ENCODE results near the gene RIPK3. TPM values are rescaled to one million over a fixed set of nuclear protein-coding genes. Genes with fewer than 3 reads are reported as not detected.

Gene RIPK3
- total and polyA plus RNA-seq, 2 of the 8 experiments (the other 6 are each of a cell fraction or from before 2014, with no cell fraction given) = 0.24 to 0.39 TPM

DNA sequence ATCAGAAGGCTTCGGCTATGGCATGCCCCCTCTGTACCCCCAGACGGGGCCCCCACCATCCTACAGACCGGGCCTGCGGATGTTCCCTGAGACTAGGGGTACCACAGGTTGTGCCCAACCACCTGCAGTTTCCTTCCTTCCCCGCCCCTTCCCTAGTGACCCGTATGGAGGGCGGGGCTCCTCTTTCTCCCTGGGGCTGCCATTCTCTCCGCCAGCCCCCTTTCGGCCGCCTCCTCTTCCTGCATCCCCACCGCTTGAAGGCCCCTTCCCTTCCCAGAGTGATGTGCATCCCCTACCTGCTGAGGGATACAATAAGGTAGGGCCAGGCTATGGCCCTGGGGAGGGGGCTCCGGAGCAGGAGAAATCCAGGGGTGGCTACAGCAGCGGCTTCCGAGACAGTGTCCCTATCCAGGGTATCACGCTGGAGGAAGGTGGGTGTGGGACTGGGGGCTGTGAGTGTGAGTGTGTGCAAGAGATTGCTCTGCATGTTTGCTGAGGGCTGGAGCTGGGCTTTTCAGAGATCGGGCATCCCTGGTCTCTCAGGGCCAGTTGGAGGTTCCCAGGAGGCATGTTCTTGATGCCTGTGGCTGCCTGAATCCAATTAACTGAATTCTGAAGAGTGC, 36.8 kb upstream of the RIPK3 start (continued):
- TF ChIP-seq SRF (IDR thresholded peaks at IDR 0.05; ENCODE audit: low read depth, low read length) = no peak
- no peak for TF ChIP-seq TBP (IDR thresholded peaks at IDR 0.05; ENCODE audit: low read depth, low read length)
- no peak for TF ChIP-seq RNF2 (IDR thresholded peaks at IDR 0.05; ENCODE audit: borderline replicate concordance, low read depth, low read length, missing control alignments, poor library complexity, severe bottlenecking)
- peak; percentile 72; the same call in 1 of the 2 replicates for TF ChIP-seq YY1 (IDR thresholded peaks at IDR 0.05; ENCODE audit: low read depth, low read length)
- TF ChIP-seq, protein P1, sequence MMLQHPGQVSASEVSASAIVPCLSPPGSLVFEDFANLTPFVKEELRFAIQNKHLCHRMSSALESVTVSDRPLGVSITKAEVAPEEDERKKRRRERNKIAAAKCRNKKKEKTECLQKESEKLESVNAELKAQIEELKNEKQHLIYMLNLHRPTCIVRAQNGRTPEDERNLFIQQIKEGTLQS (IDR thresholded peaks at IDR 0.05; ENCODE audit: insufficient read depth, low read depth, low read length) = no peak
- TF ChIP-seq CEBPB (IDR thresholded peaks at IDR 0.05; ENCODE audit: low read depth, low read length) = peak; percentile 22; the same call in 1 of the 2 replicates
- TF ChIP-seq RAD21 (IDR thresholded peaks at IDR 0.05 in 1 of 2, conservative IDR thresholded peaks at IDR 0.05 in 1 of 2; ENCODE audit: low read depth in 2 of 2, low read length in 2 of 2) = peak in 1 of 2 experiments; percentile 37; a peak in 2 of 4 replicates
- TF ChIP-seq EP300 (IDR thresholded peaks at IDR 0.05; ENCODE audit: borderline replicate concordance in 1 of 2, low read depth in 2 of 2, low read length in 2 of 2) = peak in 1 of 2 experiments; percentile 35; a peak in 1 of 3 replicates
- TF ChIP-seq SP1 (IDR thresholded peaks at IDR 0.05; ENCODE audit: low read depth, low read length) = no peak
- no peak for TF ChIP-seq GABPA (IDR thresholded peaks at IDR 0.05; ENCODE audit: borderline replicate concordance, insufficient read depth, low read length)
